ENCODE measurements around the gene TBC1D8.

- TF ChIP-seq POLR2A (IDR thresholded peaks at IDR 0.05; ENCODE audit: low read depth, low read length) (no peak), POLR2AphosphoS5 (IDR thresholded peaks at IDR 0.05; ENCODE audit: low read depth, low read length) (no peak), TAF1 (IDR thresholded peaks at IDR 0.05; ENCODE audit: borderline replicate concordance, low read depth, low read length) (no peak)
Observed at GRCh38 chr2:101139495-101139894, 11.7 kb downstream of the TBC1D8 start.
